T-helper 22 cell (primary cell): ENCODE results near the gene CCDC144A.
"Not testable (repeated sequence)": the region's sequence is repeated elsewhere in the genome, so short reads cannot be mapped to it uniquely, and the experiment has no call there.

ENCODE experiments used
- DNase-seq: peaks from one replicate; pipeline ENCODE4 v3.0.0-alpha.2; 2020; ENCODE audit warnings: low read depth

CCDC144A gene, protein sequence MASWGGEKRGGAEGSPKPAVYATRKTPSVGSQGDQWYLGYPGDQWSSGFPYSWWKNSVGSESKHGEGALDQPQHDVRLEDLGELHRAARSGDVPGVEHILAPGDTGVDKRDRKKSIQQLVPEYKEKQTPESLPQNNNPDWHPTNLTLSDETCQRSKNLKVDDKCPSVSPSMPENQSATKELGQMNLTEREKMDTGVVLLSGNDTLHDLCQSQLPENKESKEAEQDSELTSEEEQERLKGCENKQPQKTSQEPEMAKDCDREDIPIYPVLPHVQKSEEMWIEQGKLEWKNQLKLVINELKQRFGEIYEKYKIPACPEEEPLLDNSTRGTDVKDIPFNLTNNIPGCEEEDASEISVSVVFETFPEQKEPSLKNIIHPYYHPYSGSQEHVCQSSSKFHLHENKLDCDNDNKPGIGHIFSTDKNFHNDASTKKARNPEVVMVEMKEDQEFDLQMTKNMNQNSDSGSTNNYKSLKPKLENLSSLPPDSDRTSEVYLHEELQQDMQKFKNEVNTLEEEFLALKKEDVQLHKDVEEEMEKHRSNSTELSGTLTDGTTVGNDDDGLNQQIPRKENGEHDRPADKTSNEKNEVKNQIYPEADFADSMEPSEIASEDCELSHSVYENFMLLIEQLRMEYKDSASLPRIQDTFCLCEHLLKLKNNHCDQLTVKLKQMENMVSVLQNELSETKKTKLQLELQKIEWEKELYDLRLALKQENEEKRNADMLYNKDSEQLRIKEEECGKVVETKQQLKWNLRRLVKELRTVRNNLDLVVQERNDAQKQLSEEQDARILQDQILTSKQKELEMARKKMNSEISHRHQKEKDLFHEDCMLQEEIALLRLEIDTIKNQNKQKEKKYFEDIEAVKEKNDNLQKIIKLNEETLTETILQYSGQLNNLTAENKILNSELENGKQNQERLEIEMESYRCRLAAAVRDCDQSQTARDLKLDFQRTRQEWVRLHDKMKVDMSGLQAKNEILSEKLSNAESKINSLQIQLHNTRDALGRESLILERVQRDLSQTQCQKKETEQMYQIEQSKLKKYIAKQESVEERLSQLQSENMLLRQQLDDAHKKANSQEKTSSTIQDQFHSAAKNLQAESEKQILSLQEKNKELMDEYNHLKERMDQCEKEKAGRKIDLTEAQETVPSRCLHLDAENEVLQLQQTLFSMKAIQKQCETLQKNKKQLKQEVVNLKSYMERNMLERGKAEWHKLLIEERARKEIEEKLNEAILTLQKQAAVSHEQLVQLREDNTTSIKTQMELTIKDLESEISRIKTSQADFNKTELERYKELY (N-terminal part only)

DNA sequence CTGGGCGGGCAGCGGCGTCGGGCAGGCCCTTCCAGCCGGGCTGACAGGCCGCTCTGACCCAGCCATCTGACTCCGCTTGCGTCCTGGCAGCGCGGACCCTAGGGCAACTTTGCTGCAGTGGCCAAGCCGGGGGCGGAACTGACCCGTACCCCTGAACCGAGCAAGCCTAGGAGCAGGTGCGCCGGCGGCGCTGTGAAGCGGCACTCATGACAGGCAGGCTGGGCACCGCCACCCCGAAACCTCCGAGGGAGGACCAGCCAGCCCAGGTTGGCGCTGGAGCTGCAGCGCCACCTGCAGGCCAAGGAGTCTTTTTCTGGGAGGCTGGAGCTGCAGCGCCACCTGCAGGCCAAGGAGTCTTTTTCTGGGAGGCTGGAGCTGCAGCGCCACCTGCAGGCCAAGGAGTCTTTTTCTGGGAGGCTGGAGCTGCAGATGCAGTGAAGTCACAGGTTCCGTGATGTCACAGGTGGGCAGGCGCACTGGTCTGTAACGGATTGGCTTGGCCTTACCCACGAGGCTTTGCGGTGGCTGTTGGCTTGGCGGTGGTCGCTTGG is at the start of gene CCDC144A:
CCDC144A (plus strand) TSS at position 511 of the 551 bp plus-strand sequence. CDS start 160 bp downstream, outside the sequence.
- DNase-seq = not testable (repeated sequence)

DNA sequence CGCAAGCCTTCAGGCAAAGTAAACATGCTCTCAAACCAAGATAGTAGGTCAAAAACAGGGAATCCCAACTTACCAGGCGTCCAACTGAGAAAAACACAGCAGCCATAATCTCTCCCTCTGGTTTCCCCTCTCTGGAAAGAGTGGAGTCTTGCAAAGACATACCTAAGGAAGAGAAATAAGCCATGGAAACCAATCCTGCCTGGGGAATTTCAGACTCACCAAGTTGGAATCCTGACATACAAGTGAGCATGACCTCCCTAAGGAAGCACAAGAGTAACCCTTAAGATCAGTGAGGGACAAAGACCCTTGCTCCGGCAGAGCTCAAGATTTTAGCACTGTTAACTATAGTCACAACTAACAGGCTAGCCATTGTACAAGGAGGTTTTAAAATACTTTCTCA is 40.5 kb upstream of the CCDC144A start:
- DNase-seq = no peak

DNA sequence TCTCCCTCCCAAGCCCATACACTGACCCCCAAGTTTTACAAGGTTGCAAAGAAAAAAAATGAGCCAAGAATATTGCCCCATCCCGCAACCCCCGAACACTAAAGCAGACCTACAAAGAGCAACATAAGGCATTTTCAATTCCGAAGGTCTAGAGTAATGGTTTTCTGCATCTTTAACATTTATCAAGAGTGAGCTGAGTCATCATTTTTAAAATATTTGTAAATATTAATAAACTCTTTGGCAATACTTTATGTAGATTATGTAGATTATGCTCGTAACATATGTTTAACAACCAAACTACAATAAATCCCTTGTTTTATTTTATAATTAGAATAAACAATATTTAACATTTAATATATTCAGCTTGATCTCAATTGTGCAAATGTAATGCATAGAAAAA is 37.8 kb upstream of the CCDC144A start:
- DNase-seq = no peak

DNA sequence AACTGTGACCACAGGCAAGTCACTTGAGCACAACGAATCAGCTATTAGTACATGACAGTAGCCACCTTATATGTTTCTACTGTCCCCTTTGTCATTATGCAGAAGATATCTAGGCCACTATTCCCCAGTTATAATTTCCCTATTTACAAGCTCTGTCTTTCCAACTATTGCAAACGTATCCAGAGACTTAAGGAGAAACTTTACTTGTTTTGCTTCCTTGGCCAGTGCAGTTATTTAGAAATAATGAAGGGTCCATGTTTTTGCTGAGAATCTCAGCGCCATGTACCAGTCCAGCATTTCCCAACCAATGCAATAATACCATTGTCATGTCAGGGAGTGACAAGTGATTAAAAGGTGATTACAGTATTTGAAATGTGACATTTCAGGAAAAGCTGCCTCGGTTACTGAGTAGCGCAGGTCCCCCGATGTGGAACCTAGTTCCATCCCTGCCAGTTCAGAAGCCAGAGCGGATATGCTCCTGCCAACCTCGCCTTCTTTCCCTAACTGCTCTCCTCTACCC is 37.1 kb upstream of the CCDC144A start:
- no peak for DNase-seq

DNA sequence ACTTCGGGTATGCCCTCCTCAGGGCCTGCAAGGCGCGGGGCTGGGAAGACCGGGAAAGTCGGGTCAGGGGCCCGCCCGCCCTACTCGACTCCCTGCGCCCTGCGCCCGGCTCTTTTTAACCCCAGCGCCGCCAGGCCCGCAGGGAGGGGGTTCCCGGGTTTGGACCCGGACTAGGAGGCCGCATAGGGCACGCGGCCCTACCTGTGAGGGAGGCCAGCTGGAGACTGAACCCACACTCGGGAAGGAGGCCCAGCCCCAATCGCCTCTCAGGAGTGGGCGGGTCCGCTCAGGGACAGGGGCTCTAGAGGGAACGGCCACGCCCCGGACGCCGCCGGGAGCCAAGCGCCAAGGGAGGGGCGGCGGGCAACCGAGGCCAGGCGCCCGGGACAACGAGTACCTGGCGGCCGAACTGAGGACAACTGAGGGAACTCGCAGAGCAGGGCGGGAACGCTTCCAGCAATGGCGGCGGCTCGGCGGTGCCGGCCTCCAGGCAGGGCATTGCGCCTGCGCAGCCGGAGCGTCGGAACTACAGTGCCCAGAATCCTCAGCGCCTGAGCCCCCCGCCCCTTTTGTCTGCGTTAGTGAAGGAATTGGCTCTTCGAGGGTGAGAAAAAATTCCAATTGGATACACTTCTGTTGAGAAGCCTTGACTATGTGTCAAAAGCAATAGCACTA is 36.5 kb upstream of the CCDC144A start, which contains the start of gene ZNF624:
ZNF624 (minus strand) TSS at position 484 of the 675 bp plus-strand sequence.
- DNase-seq = peak; percentile 69

DNA sequence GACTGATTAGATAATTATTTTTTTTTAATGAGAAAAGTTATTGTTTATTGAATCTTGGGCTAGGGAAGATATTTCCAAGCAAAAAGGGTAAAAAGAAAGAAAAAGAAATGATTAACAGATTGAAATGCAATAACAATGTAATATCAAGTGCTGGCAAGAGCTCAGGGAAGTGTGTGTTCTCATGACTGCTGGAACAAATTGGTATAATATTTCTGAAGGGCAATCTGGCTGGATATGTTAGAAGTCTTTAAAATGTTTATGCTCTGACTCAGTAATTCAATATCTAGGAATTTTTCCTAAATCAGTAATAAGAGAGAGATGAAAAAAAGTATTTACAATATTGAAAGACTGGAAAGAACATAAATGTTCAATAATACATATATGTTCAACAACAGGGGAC is 28.8 kb upstream of the CCDC144A start:
- no peak for DNase-seq

DNA sequence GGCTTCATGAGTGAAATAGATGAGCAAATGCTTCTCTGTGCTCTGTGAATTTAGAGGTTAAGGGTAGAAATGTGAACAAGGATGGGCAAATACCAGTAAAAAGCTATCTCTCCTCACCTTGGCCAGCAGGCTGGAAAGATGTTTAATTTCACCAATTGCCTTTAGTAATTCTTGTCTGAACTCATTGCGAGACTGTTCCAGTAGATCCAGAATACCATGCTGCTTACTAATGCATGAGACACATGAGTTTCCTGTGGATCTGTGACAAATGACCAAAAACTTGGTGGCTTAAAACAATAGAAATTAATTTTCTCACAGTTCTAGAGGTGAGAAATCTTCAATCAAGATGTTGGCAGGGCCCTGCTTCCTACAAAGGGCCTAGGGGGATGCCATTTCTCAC is 27.1 kb upstream of the CCDC144A start:
- no peak for DNase-seq

DNA sequence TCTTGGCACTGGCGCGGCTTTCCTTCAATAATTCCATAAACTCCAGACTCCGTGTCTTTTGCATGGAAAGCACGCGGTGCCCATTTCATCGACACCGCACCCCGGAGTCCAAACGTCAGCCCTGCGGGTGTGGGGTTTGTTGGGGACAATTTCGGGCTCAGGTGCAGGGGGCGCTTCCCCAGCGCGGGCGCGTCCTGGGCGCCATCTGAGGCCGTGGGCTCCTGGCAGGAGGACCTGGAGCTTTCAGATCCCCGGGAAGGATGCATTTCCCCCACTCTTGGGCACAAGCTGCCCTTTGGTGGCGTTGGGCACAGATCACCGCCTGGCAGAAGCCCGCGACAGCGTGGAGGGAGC is 23.5 kb upstream of the CCDC144A start:
- not testable (repeated sequence) for DNase-seq

DNA sequence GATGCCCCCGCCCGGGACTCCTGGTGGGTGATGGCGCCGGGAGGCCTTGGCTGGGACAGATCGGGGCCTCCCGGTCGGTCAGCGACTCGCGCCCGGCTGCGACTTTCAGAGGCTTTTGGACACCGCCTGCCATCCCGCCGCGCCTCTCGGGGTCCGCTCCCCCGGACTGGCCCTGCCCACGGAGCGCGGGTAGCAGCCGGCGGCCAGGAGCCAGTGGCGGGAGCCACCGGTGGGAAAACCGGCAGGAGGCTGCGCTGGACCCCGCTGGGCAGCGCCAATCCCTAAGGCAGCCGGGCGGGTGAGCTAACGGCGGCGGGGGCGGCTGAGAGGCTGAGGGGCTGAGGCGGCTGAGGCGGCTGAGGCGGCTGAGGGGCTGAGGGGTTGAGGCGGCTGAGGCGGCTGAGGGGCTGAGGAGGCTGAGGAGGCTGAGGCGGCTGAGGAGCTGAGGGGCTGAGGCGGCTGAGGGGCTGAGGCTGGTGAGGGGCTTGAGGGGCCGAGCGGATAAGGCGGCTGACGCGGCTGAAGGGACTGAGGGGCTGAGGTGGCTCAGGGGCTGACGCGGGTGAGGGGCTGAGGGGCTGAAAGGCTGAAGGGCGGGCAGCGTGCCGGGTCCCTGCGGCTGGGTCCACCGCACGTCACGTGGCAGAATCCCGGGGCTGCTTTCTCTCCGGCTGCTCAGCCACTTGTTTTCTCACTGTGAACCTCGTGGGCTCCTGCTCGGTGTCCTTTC is 23.0 kb upstream of the CCDC144A start:
- not testable (repeated sequence) for DNase-seq

DNA sequence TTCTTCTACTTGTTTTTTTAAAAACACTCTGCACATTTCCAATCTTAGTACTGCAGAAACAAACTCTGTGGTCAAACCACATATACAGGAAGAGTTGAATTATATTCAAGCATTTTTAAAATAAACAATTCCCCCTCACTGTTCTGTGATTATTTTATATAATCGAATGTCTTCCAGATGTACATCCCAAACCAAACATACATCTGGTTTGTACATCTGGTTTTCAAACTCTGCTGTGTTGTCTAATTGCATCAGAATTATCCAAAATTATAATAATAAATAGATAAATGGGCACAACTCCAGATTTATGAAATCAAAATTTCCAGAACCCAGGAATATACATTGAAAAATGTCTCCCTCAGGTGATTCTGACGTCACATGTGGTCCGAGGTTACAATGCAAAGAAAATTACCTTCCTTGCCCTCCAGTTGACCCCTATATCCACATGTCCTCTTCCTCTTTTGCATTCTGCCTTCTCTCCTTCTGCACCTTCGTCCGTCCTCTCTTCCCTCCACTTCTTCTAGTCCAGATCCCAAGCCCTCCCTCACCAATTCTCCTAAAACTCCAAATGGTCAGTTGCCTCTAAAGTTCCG is 13.3 kb upstream of the CCDC144A start:
- no peak for DNase-seq

DNA sequence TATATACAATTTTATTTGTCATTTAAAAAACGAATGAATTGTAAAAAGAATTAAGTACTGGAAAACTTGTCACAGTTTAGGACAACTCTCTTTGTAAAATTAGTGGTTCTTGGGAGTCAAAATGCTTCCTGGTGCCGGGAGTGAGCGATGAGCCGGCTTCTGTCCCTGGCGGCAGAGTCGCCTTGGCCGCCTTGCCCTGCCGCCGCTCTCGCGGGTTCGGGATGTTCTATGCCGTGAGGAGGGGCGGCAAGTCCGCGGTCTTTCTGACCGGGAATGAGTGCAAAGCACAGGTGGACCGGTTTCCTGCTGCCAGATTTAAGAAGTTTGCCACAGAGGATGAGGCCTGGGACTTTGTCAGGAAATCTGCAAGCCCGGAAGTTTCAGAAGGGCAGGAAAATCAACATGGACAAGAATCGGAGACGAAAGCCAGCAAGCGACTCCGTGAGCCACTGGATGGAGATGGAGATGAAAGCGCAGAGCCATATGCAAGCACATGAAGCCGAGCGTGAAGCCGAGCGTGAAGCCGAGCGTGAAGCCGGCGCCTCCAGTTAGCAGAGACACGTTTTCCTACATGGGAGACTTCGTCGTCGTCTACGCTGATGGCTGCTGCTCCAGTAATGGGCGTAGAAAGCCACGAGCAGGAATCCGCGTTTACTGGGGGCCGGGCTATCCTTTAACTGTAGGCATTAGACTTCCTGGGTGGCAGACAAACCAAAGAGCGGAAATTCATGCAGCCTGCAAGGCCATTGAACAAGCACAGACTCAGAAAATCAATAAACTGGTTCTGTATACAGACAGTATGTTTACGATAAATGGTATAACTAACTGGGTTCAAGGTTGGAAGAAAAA is 6.5 kb upstream of the CCDC144A start:
- DNase-seq = not testable (repeated sequence)

DNA sequence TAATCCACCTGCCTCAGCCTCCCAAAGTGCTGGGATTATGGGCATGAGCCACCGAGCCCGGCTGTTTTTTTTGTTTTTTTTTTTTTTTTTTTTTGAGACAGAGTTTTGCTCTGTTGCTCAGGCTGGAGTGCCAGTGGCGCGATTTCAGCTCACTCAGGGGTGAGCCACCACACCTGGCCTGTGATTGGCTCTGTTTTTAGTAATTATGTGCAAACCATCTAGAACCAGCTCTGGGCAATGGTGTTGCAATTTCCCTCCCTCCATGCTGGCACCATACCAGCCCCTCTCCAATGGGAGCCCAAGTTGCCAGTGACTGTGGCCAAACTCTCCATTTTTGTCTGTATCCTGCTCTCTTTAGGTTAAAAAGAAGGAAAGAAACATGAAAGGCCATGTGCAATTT is 4.0 kb upstream of the CCDC144A start:
- DNase-seq = not testable (repeated sequence)

DNA sequence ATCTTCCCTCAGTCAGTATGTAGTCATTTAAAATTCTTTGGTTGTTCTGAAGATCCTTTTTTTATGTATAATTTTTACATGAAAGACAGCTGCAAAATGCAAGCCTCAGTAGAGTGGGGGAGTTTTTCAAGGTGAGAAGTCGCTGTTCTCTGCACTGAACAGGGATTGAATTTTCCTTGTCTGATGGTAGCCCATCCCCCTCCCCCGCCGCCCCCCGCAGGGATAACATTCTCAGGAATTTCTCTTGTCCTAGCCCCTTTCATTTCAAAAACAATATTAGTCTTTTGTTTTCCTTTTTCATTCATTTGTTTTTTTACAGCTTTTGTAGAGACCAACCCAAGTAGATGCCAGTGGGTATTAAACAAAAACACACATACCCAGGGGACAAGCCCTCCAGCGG is 2.9 kb upstream of the CCDC144A start:
- not testable (repeated sequence) for DNase-seq

DNA sequence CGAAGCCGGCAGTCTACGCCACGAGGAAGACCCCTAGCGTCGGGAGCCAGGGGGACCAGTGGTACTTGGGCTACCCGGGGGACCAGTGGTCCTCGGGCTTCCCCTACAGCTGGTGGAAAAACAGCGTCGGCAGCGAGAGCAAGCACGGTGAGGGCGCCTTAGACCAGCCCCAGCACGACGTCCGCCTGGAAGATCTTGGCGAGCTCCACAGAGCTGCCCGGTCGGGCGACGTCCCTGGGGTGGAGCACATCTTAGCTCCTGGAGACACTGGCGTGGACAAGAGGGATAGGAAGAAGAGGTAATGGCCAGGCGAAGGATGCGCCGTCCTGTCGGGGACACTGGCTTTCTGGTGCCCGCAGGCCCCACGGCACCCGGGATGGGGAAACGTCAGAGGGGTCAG is 406 bp downstream of the CCDC144A start:
- not testable (repeated sequence) for DNase-seq

DNA sequence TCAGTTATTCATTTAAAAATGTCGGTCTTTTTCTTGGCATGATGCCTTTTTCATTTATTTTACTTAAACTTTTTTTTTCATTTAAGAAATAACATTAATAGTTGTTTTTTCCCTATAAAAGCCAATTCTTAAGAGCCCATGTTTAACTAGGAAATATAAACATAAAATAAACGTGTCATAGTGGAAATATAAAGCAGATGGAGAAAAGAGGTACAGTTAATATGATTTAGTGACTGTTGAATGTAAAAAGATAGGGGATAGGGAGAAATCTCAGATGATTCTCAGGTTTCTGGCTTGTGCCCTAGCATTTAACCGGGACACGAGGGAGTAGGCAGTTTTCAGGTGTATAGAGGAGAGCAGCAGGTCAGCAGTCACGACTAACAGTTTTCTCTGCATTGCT is 7.6 kb downstream of the CCDC144A start:
- DNase-seq = not testable (repeated sequence)

DNA sequence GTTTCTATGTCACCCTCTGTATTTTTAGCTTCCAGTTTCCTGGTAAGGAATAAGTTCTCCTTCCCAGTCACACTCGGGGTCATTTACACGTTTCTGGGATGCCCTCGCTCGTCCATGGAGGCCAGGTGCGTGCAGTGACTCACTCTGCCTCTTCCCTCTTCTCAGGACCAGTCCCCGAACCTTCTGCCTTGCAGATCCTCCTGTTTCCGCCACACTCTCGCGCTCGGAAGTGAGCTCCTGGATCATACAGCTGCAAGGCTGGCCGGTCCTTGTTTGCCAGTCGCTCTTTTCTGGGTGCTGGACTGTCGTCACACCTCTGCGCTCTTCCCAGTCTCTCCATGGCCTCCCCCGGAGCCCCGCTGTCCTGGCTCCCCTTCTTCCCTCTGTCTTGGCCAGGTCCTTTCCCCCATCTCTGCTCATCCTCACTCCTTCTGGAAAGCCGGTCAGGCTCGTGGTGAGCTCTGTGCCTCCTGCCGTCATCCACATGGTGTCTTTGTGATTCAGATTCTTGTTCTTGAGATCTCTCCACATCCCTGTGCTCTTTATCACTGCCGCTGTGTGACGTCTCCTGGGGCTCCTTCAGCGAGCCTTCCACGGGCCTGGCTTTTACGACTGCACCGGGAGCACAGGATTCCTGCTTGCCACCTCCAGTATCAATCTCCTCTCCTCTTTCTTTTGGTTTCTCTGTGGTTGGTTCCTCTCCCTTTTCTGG is 55.6 kb downstream of the CCDC144A start:
- DNase-seq = not testable (repeated sequence)

DNA sequence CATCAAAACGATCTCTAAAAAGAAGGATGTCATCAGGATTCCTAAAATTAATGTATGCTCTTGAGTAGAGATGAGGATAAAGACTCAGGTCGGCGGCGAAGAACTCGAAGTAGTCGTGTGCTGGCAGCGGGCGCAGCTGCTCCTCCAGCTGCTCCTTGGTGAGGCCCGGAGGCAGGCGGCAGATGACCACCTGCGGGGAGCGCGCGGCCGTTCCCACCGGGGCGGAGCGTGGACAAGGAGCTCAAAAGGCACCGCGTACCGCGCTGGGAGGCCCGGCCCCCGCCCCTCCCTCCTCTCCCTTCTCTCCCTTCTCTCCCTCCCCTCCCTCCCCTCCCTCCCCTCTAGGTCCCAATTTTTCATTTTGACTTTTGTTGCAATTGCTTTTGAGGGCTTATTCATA is 56.5 kb downstream of the CCDC144A start:
- not testable (repeated sequence) for DNase-seq

DNA sequence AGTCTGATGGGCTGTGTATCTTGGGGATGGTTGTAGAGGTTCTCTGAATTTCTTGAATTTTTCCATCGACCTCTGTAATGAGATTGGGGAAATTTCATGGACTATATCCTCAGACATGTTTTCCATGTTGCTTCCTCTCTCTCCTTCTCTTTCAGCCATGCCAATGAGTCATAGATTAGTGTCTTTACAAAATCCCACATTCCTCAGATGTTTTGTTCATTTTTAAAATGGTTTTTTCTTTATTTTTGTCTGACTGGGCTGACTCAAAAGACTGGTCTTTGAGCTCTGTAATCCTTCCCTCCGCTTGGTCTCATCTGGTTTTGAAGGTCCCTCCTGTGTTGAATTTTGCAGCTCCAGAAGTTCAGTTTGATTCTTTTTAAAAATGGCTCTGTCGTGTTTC is 60.5 kb downstream of the CCDC144A start:
- DNase-seq = not testable (repeated sequence)
